Ovary (tissue), 3 donors: ENCODE data around the gene CILP2.

ENCODE experiments used
- EP300 ChIP-seq: sonication (generic); formaldehyde crosslinking; IDR thresholded peaks from one replicate; pipeline ENCODE4 v1.6.1; 2017; ENCODE audit warnings: antibody characterized with exemption
- POLR2A ChIP-seq: fragments of 450-650 bp; IDR thresholded peaks from one replicate; pipeline ENCODE4 v1.6.1; 2017; ENCODE audit warnings: antibody characterized with exemption, mild to moderate bottlenecking, moderate library complexity
- TF ChIP-seq, protein P1 (sequence below), 3 donors: fragments of 450-650 bp in 2 of 3; fragments of 200-600 bp in 1 of 3; IDR thresholded peaks; one replicate each; pipeline versions ENCODE4 v1.5.1 to v1.8.0; 2016 to 2022; ENCODE audit warnings: antibody characterized with exemption in 3 of 3, mild to moderate bottlenecking in 1 of 3
- donor health status: DM: no; HTN: no; CAD: no.

DNA sequence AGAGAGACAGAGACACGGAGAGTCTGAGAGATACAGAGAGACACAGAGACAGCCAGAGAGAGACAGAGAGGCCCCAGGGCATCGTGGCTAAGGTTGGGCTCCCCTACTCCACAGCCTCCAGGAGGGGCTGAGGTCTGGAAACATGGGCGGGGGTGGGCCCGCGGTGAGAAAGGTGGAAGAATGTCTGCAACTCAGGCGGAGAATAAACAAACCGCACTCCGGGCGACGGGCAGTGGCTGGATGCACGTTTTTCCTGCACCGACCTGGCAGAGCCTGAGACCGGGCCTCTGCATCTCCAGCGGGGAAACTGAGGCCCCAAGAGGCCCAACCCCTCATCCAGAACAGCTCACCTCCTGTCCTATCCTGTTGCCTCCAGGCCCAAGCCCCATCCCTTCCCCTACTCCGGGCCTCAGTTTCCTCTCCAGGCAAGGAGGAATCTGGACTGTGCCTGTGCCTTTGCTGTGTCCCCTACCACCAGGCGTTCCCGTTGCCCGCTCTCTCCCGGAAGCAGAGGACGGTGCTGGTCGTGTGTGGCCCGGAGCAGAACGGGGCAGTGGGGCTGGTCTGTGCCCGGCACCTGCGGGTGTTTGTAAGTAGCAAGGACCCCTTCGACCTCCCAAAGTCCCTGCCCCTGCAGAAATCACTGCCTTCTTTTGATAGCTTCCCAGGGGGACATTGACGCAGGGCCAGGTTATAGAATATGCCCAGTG lies 3.4 kb upstream of the CILP2 start:
- TF ChIP-seq, protein P1, sequence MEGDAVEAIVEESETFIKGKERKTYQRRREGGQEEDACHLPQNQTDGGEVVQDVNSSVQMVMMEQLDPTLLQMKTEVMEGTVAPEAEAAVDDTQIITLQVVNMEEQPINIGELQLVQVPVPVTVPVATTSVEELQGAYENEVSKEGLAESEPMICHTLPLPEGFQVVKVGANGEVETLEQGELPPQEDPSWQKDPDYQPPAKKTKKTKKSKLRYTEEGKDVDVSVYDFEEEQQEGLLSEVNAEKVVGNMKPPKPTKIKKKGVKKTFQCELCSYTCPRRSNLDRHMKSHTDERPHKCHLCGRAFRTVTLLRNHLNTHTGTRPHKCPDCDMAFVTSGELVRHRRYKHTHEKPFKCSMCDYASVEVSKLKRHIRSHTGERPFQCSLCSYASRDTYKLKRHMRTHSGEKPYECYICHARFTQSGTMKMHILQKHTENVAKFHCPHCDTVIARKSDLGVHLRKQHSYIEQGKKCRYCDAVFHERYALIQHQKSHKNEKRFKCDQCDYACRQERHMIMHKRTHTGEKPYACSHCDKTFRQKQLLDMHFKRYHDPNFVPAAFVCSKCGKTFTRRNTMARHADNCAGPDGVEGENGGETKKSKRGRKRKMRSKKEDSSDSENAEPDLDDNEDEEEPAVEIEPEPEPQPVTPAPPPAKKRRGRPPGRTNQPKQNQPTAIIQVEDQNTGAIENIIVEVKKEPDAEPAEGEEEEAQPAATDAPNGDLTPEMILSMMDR (IDR thresholded peaks at IDR 0.05), result no peak
- TF ChIP-seq POLR2A, result no peak
- no peak for TF ChIP-seq EP300
